SK-N-MC (cell line): ENCODE data around the gene C18orf54.

Experiments used
- DNase-seq: peaks from one replicate; pipeline ENCODE4 v3.0.0-alpha.2; 2011; ENCODE audit warnings: low read depth, low spot score
- H3K27ac ChIP-seq: fragments of 200-600 bp; sonication (generic); 2 replicates; pipeline ENCODE4 v1.5.1; 2016; ENCODE audit warnings: mixed run types
- H3K36me3 ChIP-seq: fragments of 200-600 bp; sonication (generic); 2 replicates; pipeline ENCODE4 v1.6.1; 2017; ENCODE audit warnings: antibody characterized with exemption, low read length, mixed read lengths; ENCODE audit not compliant: insufficient read depth
- H3K4me3 ChIP-seq: fragments of 200-600 bp; sonication (generic); 2 replicates; pipeline ENCODE4 v1.5.1; 2016
- H3K9ac ChIP-seq: fragments of 200-600 bp; sonication (generic); 2 replicates; pipeline ENCODE4 v1.8.0; 2017; ENCODE audit warnings: mixed run types, mixed read lengths; ENCODE audit not compliant: insufficient read length
- H3K9me3 ChIP-seq: fragments of 200-600 bp; sonication (generic); 2 replicates; pipeline ENCODE4 v1.6.1; 2017; ENCODE audit warnings: low read depth, mild to moderate bottlenecking, antibody characterized with exemption, low read length, moderate library complexity, mixed read lengths
- EZH2 ChIP-seq: fragments of 200-600 bp; sonication (generic); IDR thresholded peaks from one replicate; pipeline ENCODE4 v1.6.1; 2017; ENCODE audit warnings: antibody characterized with exemption
- FOXP2 ChIP-seq: optimal IDR thresholded peaks from 2 replicates; pipeline ENCODE3; 2011; ENCODE audit warnings: mild to moderate bottlenecking, moderate library complexity; ENCODE audit not compliant: insufficient read depth; ENCODE audit errors: extremely low read length, control extremely low read depth
- POLR2AphosphoS5 ChIP-seq: IDR thresholded peaks from 2 replicates; pipeline ENCODE4 v1.6.1; 2012; ENCODE audit warnings: mild to moderate bottlenecking, low read depth, low read length, borderline replicate concordance

The C18orf54 gene

GRCh38 chr18:54426085-54426665 is 68.5 kb downstream of the C18orf54 start:
- Histone ChIP-seq H3K9ac (no peak overlapping the region), H3K9me3 (no peaks in the 10 kb centered on the region), H3K27ac (no peak overlapping the region), H3K4me3 (no peak overlapping the region), H3K36me3 (no peaks in the 10 kb centered on the region)
- DNase-seq: no peak
- TF ChIP-seq FOXP2: no peak
- no peak for TF ChIP-seq POLR2AphosphoS5
- no peak for TF ChIP-seq EZH2
